ENCODE results near the gene TRIM56. TPM values are rescaled to one million over a fixed set of nuclear protein-coding genes. Genes with fewer than 3 reads are reported as not detected.

Gene TRIM56
- total RNA-seq, 1 experiment from 2014 or later, result 23.1 TPM

- H3K4me1 Mint-ChIP-seq, result peaks cover 36% of the 10 kb centered on the region
- peak overlapping the region; percentile 55 for H3K27ac Mint-ChIP-seq
- no peaks in the 10 kb centered on the region; the same call in 1 of the 2 replicates for H3K27me3 Mint-ChIP-seq (ENCODE audit: low read depth)
- POLR2A ChIA-PET, result interaction anchor here (0.6 kb wide), 1 partner anchor 243 kb away, joined by 4 read pairs; no protein-coding TSS in a partner anchor
- CTCF ChIA-PET, result interaction anchor here (0.5 to 2.7 kb wide), 17 partner anchors 8 to 1794 kb away, joined by 3 to 36 read pairs (median 4); partner anchors contain the start of genes PLOD3, POP7, SERPINE1 and TRIM56
- H3K4me3 Mint-ChIP-seq, result peak overlapping the region; percentile 7; the same call in 1 of the 2 replicates
- TF ChIP-seq JAZF1 (CRISPR knock-in tag; IDR thresholded peaks at IDR 0.05) (no peak), MXD4 (CRISPR knock-in tag; IDR thresholded peaks at IDR 0.05; ENCODE audit: borderline replicate concordance) (no peak), PRRX2 (CRISPR knock-in tag; IDR thresholded peaks at IDR 0.05) (no peak), E2F4 (CRISPR knock-in tag; IDR thresholded peaks at IDR 0.05; ENCODE audit: borderline replicate concordance, low read depth) (no peak), ERG (CRISPR knock-in tag; IDR thresholded peaks at IDR 0.05) (no peak)
- no peaks in the 10 kb centered on the region for H3K36me3 Mint-ChIP-seq
- ATAC-seq (no peak), DNase-seq (ENCODE audit: low spot score) (no peak)
- H3K9me3 Mint-ChIP-seq, result no peaks in the 10 kb centered on the region
These were observed 49.2 kb downstream of the TRIM56 start for GRCh38 chr7:101134399-101134980.

- Mint-ChIP-seq H3K4me3 (no peak overlapping the region), H3K27me3 (ENCODE audit: low read depth) (no peaks in the 10 kb centered on the region; the same call in 1 of the 2 replicates), H3K4me1 (peaks cover 50% of the 10 kb centered on the region), H3K27ac (no peak overlapping the region), H3K36me3 (no peaks in the 10 kb centered on the region), H3K9me3 (no peaks in the 10 kb centered on the region)
- ATAC-seq (no peak), DNase-seq (ENCODE audit: low spot score) (no peak)
- TF ChIP-seq IRF1 (CRISPR knock-in tag; IDR thresholded peaks at IDR 0.05), result no peak
- TF ChIP-seq JUN (CRISPR knock-in tag; IDR thresholded peaks at IDR 0.05), result no peak
- no peak for TF ChIP-seq CREB1 (CRISPR knock-in tag; IDR thresholded peaks at IDR 0.05)
- no peak for TF ChIP-seq CDX4 (CRISPR knock-in tag; IDR thresholded peaks at IDR 0.05; ENCODE audit: borderline replicate concordance)
- no peak for TF ChIP-seq ZNF317 (CRISPR knock-in tag; IDR thresholded peaks at IDR 0.05; ENCODE audit: borderline replicate concordance, low read depth)
- TF ChIP-seq TP53 (CRISPR knock-in tag; IDR thresholded peaks at IDR 0.05), result no peak
- no peak for TF ChIP-seq ZNF425 (CRISPR knock-in tag; conservative IDR thresholded peaks at IDR 0.05)
- TF ChIP-seq ATF3 (CRISPR knock-in tag; conservative IDR thresholded peaks at IDR 0.05), result no peak
- no peak for TF ChIP-seq ZNF232 (CRISPR knock-in tag; IDR thresholded peaks at IDR 0.05)
- no peak for TF ChIP-seq ZNF423 (CRISPR knock-in tag; IDR thresholded peaks at IDR 0.05)
- no peak for TF ChIP-seq ATF6 (CRISPR knock-in tag; IDR thresholded peaks at IDR 0.05)
- no peak for TF ChIP-seq ARID4B (CRISPR knock-in tag; IDR thresholded peaks at IDR 0.05; ENCODE audit: borderline replicate concordance)
- no peak for TF ChIP-seq SP1 (CRISPR knock-in tag; conservative IDR thresholded peaks at IDR 0.05)
- TF ChIP-seq FOXK1 (CRISPR knock-in tag; IDR thresholded peaks at IDR 0.05), result no peak
- POLR2A ChIA-PET, result no interaction called here
- CTCF ChIA-PET, result interaction anchor here (0.5 to 8.1 kb wide), 12 partner anchors 10 to 243 kb away, joined by 3 to 217 read pairs (median 3); partner anchors contain the start of genes ACHE, COL26A1 and SERPINE1
These were observed 52.5 kb downstream of the TRIM56 start for GRCh38 chr7:101137651-101138212.
